Measurements from ENCODE around the gene BCL2. TPM values are rescaled to one million over a fixed set of nuclear protein-coding genes. Genes with fewer than 3 reads are reported as not detected.

Gene BCL2
- total and polyA plus RNA-seq, 3 donors from 2014 or later = 6.3 to 20.8 (median 16.0) TPM

DNA sequence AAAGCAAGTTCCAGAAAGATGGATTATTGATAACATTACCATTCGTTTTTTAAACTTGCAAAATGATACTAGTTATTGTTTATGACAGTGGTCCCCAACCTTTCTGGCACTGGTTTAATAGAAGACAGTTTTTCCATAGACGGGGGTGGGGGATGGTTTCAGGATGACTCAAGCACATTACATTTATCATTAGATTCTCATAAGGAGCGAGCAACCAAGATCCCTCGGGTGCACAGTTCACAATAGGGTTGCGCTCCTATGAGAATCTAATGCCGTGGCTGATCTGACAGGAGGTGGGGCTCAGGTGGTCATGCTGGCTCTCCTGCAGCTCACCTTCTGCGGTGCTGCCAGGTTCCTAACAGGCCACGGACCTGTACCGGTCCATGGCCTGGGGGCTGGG is 86.2 kb downstream of the BCL2 start:
- Histone ChIP-seq H3K36me3 (ENCODE audit: low read depth, missing control alignments) (no peaks in the 10 kb centered on the region), H3K27ac (no peak overlapping the region), H3K4me3 (no peak overlapping the region), H3K27me3 (no peaks in the 10 kb centered on the region), H3K9me3 (no peaks in the 10 kb centered on the region), H3K4me1 (peaks cover 31% of the 10 kb centered on the region)
- WGBS, 2 donors = 82 to 84% methylated on average over 9 of the region's 9 CpGs
- no peak for TF ChIP-seq POLR2A (IDR thresholded peaks at IDR 0.05)
- TF ChIP-seq, protein P1, sequence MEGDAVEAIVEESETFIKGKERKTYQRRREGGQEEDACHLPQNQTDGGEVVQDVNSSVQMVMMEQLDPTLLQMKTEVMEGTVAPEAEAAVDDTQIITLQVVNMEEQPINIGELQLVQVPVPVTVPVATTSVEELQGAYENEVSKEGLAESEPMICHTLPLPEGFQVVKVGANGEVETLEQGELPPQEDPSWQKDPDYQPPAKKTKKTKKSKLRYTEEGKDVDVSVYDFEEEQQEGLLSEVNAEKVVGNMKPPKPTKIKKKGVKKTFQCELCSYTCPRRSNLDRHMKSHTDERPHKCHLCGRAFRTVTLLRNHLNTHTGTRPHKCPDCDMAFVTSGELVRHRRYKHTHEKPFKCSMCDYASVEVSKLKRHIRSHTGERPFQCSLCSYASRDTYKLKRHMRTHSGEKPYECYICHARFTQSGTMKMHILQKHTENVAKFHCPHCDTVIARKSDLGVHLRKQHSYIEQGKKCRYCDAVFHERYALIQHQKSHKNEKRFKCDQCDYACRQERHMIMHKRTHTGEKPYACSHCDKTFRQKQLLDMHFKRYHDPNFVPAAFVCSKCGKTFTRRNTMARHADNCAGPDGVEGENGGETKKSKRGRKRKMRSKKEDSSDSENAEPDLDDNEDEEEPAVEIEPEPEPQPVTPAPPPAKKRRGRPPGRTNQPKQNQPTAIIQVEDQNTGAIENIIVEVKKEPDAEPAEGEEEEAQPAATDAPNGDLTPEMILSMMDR (IDR thresholded peaks at IDR 0.05) = no peak
- no peak for DNase-seq
- intact Hi-C loops (cut with DNase I; ENCODE audit: low total_unique reads) = no loop called here

DNA sequence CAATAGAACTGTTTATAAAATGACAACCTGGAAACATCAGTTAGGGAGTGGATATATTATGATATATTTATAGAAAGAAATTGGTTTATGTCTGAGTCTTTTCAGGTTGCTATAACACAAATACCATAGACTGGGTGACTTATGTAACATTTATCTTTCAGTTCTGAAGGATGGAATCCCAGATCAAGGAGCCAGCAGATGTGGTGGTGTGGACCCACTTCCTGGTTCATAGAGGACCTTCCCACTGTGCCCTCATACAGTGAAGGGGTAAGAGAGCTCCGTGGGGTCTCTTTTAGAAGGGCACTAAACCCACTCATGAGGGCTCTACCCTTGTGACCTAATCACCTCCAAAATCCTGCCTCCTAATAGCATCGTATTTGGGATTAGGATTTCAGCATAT is 86.7 kb downstream of the BCL2 start:
- 74 to 86% methylated on average over 2 of the region's 2 CpGs for WGBS, 2 donors

DNA sequence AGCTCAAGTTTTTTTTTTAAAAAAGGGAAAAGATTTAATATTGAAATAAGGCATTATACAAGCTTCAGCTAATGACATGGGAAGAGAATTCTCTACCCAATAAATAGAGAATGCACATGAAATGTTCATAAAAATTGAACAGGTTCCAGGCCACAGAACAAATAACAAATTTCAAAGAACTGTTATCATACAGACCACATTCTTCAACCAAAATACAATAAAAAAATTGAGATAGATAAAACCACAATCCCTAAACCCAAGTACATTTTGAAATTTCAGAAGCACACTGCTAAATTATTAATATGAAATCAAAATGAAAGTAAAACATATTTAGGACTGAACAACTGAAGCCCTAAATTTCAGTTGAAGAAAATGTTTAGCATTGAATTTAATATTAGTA is 89.6 kb downstream of the BCL2 start:
- intact Hi-C loops (cut with DNase I; ENCODE audit: low total_unique reads) = no loop called here

More for the DNA sequence above, 86.7 kb downstream of the BCL2 start:
- peaks cover 26% of the 10 kb centered on the region for H3K4me1 ChIP-seq
- no peak overlapping the region for H3K27ac ChIP-seq
- H3K27me3 ChIP-seq = no peaks in the 10 kb centered on the region
- intact Hi-C loops (cut with DNase I; ENCODE audit: low total_unique reads) = no loop called here
- no peaks in the 10 kb centered on the region for H3K9me3 ChIP-seq
- DNase-seq = no peak
- H3K4me3 ChIP-seq = no peak overlapping the region
- H3K36me3 ChIP-seq (ENCODE audit: low read depth, missing control alignments) = no peaks in the 10 kb centered on the region
- TF ChIP-seq POLR2A (IDR thresholded peaks at IDR 0.05) = no peak
- TF ChIP-seq, protein P1 (IDR thresholded peaks at IDR 0.05) = no peak

DNA sequence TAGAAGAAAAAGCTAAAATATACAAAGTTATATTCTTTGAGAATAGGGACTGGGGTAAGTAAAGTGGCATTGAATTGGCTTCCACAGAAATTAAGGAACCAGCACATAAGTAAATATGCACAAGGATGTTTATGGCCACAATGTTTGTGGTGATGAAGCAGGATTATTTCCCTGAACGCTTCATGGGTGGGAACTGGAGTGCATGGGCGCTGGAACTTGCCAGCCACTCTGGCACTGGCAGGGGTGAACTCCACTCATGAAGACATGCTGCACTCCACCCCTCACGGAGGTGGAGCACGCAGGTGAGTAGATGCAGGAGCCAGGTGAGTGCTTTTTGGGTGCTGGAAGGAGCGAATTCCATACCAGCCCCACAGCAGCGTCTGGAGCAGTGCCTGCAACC is 94.1 kb downstream of the BCL2 start:
- no peak for DNase-seq
- Histone ChIP-seq H3K4me1 (peaks cover 5% of the 10 kb centered on the region), H3K27ac (no peak overlapping the region), H3K36me3 (ENCODE audit: low read depth, missing control alignments) (no peaks in the 10 kb centered on the region), H3K4me3 (no peak overlapping the region), H3K9me3 (no peaks in the 10 kb centered on the region), H3K27me3 (no peaks in the 10 kb centered on the region)
- intact Hi-C loops (cut with DNase I; ENCODE audit: low total_unique reads) = no loop called here
- 86 to 94% methylated on average over 5 to 6 of the region's 6 CpGs for WGBS, 2 donors
- TF ChIP-seq POLR2A (IDR thresholded peaks at IDR 0.05) = no peak
- TF ChIP-seq, protein P1 (IDR thresholded peaks at IDR 0.05) = no peak

More for the DNA sequence above, 89.6 kb downstream of the BCL2 start:
- no peak for DNase-seq
- no peaks in the 10 kb centered on the region for H3K36me3 ChIP-seq (ENCODE audit: low read depth, missing control alignments)
- no peak overlapping the region for H3K4me3 ChIP-seq
- H3K4me1 ChIP-seq = peaks cover 13% of the 10 kb centered on the region
- H3K9me3 ChIP-seq = no peaks in the 10 kb centered on the region
- H3K27ac ChIP-seq = peak overlapping the region in 1 of 2 donors; percentile 43
- H3K27me3 ChIP-seq = no peaks in the 10 kb centered on the region
- TF ChIP-seq, protein P1 (IDR thresholded peaks at IDR 0.05) = no peak
- no peak for TF ChIP-seq POLR2A (IDR thresholded peaks at IDR 0.05)

DNA sequence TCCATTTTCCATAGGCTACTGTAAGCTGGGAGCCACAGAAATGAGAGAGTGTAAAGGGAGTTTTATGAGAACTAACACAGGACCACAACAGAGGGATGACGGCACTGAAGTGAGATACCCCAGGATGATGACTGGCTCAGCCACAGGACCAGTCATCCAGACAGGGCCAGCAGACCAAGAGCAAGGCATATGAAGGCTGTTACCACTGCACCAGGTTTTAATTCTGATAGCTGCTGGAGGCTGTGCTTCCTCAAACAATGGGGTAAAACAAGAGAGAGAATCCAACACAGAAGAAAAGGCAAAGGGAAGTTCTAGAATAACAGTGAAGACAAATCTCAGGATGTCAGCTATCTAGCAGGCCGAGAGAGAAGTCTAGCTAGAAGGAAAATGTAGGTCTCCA is 94.9 kb downstream of the BCL2 start:
- H3K27ac ChIP-seq = no peak overlapping the region
- no peaks in the 10 kb centered on the region for H3K27me3 ChIP-seq
- H3K4me3 ChIP-seq = no peak overlapping the region
- DNase-seq = no peak
- TF ChIP-seq, protein P1 (IDR thresholded peaks at IDR 0.05) = no peak
- no peak for TF ChIP-seq POLR2A (IDR thresholded peaks at IDR 0.05)
- peaks cover 2% of the 10 kb centered on the region for H3K4me1 ChIP-seq
- no peaks in the 10 kb centered on the region for H3K36me3 ChIP-seq (ENCODE audit: low read depth, missing control alignments)
- no peaks in the 10 kb centered on the region for H3K9me3 ChIP-seq
- 82 to 83% methylated on average over 2 of the region's 2 CpGs for WGBS, 2 donors
- intact Hi-C loops (cut with DNase I; ENCODE audit: low total_unique reads) = no loop called here
